GM21737 (cell line): ENCODE measurements around the gene DAND5.
A peak's percentile ranks its signal among the peaks of the same experiment; 100 is the strongest.
"Not testable (repeated sequence)": the region's sequence is repeated elsewhere in the genome, so short reads cannot be mapped to it uniquely, and the experiment has no call there.

Experiments used
- ATAC-seq: cut with Tn5 transposase; IDR thresholded peaks from one replicate; pipeline ENCODE4 v1.9.1; 2021; ENCODE audit warnings: mild to moderate bottlenecking, moderate library complexity; ENCODE audit not compliant: unreplicated experiment

DAND5 gene

GRCh38 chr19:12945479-12946091 is 23.8 kb upstream of the DAND5 start, which contains the start of gene RAD23A:
RAD23A (plus strand) TSS chr19:12945862; CDS start chr19:12945949, 87 bp downstream.
- peak; percentile 54 for ATAC-seq

GRCh38 chr19:12946092-12946721 is 23.2 kb upstream of the DAND5 start:
- peak; percentile 34 for ATAC-seq

- ATAC-seq, result no peak
Measured at GRCh38 chr19:12946731-12947496, 22.5 kb upstream of the DAND5 start.

GRCh38 chr19:12947702-12948611 is 21.4 kb upstream of the DAND5 start:
- no peak for ATAC-seq

DNA sequence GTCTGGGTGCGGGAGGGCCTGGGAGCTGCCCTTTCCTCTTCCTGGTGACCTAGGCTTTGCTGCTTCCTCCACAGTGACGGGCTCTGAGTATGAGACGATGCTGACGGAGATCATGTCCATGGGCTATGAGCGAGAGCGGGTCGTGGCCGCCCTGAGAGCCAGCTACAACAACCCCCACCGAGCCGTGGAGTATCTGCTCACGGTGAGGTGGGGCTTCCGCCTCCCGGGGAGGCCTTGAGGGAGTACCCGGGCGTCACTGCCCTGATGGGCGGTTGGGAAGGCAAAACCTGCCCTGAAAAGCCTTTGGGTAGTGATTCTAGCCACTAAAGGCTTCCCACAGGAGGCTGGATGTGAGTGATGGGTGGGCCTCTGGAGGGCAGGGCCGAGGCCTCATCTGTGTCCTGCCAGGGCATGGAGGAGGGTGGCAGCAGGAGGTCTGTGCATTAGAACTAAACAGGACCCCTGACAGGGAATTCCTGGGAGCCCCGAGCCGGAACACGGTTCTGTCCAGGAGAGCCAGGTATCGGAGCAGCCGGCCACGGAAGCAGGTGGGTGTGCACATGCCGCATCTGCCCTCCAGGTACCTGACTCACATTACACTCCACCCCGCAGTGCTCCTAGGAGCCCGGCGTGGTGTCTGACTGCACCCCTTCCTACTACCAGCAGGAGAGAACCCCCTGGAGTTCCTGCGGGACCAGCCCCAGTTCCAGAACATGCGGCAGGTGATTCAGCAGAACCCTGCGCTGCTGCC is 20.6 kb upstream of the DAND5 start:
- ATAC-seq, result no peak

GRCh38 chr19:12949363-12950283 is 19.8 kb upstream of the DAND5 start:
- no peak for ATAC-seq

DNA sequence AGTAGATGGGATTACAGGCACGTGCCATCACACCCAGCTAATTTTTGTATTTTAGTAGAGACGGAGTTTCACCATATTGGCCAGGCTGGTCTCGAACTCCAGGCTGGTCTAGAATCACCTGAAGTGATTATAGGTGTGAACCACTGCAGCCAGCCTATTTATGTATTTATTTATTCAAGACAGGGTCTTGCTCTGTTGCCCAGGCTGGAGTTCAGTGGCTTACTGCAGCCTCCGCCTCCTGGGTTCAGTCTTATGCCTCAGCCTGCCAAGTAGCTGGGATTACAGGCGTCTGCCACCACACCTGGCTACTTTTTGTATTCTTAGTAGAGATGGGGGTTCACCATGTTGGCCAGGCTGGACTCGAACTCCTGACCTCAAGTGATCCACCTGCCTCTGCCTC is 17.3 kb upstream of the DAND5 start:
- not testable (repeated sequence) for ATAC-seq

DNA sequence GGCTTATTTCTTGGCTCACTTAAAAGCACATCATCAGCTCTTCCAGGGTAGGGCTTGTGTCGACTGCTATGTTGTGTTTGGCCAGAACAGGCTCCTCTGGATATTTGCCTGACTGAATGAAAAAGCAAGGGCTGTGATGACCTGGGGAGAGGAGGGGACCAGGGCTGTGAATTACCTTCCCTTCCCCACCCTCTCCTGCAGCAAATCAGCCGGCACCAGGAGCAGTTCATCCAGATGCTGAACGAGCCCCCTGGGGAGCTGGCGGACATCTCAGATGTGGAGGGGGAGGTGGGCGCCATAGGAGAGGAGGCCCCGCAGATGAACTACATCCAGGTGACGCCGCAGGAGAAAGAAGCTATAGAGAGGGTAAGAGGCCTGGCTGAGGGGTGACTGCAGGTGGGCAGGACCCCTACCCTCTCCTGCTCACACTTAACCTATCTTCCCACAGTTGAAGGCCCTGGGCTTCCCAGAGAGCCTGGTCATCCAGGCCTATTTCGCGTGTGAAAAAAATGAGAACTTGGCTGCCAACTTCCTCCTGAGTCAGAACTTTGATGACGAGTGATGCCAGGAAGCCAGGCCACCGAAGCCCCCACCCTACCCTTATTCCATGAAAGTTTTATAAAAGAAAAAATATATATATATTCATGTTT is 16.8 kb upstream of the DAND5 start:
- no peak for ATAC-seq

DNA sequence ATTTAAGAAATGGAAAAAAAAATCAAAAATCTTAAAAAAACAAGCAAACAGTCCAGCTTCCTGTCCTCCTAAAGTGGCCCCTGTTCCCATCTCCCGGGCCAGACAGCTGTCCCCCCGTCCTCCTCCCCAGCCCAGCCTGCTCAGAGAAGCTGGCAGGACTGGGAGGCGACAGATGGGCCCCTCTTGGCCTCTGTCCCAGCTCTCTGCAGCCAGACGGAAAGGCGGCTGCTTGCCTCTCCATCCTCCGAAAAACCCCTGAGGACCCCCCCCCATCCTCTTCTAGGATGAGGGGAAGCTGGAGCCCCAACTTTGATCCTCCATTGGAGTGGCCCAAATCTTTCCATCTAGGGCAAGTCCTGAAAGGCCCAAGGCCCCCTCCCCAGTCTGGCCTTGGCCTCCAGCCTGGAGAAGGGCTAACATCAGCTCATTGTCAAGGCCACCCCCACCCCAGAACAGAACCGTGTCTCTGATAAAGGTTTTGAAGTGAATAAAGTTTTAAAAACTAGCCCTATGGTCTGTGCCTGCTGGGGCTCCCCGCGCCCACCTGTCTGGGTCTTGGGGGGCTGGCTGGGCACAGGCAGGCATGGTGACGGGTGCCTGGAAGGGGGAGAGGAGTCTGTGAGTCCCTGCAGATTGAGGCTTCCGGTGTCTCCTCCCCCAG is 16.1 kb upstream of the DAND5 start:
- ATAC-seq, result no peak

GRCh38 chr19:12953799-12954611 is 15.4 kb upstream of the DAND5 start:
- no peak for ATAC-seq

- ATAC-seq, result no peak
Measured at GRCh38 chr19:12954612-12954962, 14.8 kb upstream of the DAND5 start.

DNA sequence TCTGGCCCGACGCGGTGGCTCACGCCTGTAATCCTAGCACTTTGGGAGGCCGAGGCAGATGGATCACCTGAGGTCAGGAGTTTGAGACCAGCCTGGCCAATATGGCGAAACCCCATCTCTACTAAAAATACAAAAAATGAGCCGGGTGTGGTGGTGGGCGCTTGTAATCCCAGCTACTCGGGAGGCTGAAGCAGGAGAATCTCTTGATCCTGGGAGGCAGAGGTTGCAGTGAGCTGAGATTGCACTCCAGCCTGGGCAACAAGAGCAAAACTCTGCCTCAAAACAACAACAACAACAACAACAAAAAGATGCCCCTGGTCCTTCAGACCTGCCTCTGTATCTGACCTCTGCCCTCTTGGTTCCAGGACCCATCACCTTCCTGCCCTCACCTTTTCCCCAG is 13.8 kb upstream of the DAND5 start:
- ATAC-seq, result not testable (repeated sequence)

DNA sequence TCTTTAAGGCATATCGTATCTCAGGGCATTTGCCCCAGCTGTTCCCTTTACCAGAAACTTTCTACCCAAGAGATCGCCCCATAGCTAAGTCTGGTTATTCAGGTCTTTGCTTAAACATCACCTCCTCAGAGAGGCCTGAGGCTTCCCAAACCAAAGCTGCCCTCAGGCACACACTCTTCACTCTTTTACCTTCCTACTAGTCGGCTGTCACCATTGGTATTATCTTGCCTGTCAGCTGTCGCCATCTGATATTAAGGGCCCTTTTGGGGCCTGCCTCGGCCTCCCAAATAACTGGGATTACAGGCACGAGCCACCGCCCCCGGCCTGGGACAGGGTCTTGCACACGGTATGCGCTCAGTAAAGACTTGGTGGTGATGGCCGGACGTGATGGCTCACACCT is 13.4 kb upstream of the DAND5 start:
- no peak for ATAC-seq

DNA sequence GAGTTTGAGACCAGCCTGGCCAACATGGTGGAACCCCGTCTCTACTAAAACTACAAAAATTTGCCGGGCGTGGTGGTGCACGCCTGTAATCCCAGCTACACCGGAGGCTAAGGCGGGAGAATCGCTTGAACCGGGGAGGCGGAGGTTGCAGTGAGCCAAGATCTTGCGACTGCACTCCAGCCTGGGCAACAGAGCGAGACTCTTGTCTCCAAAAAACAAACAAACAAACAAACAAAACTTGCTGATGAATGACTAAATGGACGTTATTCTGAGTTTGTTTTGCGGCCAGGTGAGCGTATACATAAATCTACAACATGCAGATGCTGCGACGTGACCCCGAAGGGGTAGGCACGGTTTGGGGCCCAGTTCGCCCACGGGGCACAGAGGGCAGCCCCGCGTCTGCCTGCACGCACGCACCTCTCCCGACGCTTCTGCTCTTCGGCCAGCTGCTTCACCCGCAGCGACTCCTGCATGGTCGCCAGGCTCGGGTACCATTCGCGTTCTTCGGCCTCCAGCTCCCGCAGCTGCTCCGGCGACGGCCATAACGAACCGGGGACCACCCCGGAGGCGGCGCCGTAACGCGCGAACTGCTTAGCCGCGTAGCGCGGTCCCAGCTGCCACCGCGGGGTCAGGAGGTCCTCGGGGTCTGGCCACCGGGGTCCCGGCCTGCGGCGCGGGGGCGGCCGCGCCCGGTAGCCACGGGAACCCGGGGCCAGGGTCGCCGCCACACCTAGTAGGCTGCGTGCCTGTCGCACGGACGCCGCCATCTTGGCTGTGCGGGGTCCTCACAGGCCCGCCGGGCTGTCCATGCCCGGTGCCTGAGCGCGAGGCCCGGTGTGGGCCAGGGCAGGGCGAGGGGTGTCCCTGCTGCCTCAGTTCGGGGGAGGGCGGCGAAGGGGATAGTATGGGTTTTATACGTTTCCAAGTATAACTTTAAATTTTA is 12.7 kb upstream of the DAND5 start, which contains the start of gene GADD45GIP1:
TSS of gene GADD45GIP1 (minus strand) at position 778 of the 943 bp plus-strand sequence. CDS start at position 767, 11 bp downstream.
- peak; percentile 60 for ATAC-seq

DNA sequence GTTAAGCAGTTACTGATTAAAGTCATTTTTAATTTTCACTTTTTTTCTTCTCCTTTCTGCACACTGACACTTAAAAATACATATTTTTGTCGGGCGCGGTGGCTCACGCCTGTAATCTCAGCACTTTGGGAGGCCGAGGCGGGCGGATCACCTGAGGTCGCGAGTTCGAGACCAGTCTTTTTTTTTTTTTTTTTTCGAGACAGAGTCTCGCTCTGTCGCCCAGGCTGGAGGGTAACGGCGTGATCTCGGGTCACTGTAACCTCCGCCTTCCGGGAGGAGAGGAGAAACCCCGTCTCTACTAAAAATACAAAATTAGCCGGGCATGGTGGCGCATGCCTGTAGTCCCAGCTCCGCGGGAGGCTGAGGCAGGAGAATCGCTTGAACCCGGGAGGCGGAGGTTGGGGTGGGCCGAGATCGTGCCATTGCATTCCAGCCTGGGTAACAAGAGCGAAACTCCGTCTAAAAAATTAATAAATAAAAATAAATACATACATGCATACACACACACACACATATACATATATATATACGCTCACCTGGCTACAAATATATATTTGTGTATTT is 11.9 kb upstream of the DAND5 start:
- peak; percentile 4 for ATAC-seq

DNA sequence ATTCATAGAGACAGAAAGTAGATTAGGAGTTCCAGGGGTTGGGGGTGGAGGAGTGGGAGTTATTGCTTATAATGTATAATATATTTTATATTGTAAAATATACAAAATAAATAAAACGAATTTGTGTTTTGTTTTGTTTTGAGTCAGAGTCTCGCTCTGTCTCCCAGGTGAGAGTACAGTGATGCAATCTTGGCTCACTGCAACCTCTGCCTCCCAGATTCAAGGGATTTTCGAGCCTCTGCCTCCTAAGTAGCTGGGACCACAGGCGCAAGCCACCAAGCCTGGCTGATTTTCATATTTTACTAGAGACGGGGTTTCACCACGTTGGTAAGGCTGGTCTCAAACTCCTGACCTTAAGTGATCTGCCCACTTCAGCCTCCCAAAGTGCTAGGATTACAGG is 9.9 kb upstream of the DAND5 start:
- ATAC-seq, result no peak
